ENCODE data around the gene MPST. TPM values are rescaled to one million over a fixed set of nuclear protein-coding genes. Genes with fewer than 3 reads are reported as not detected.

Gene MPST
- total and polyA plus RNA-seq, 2 donors, result 18.2 to 32.1 TPM

GRCh38 chr22:37047006-37047405 lies 27.5 kb downstream of the MPST start:
- Histone ChIP-seq H3K4me3 (ENCODE audit: low read length in 2 of 2) (no peak overlapping the region), H3K27ac (ENCODE audit: low read depth in 1 of 2, low read length in 1 of 2) (no peak overlapping the region), H3K27me3 (ENCODE audit: control insufficient read depth in 2 of 2, insufficient read depth in 1 of 2, low read length in 1 of 2) (peaks cover 0 to 17% of the 10 kb centered on the region in 2 donors), H3K4me1 (ENCODE audit: control insufficient read depth in 2 of 2, insufficient read depth in 2 of 2, low read length in 2 of 2) (peaks cover 3 to 11% of the 10 kb centered on the region in 2 donors), H3K36me3 (ENCODE audit: control insufficient read depth in 2 of 2, insufficient read depth in 2 of 2, low read length in 1 of 2) (no peaks in the 10 kb centered on the region), H3K9me3 (ENCODE audit: control insufficient read depth in 2 of 2, insufficient read depth in 1 of 2, low read length in 1 of 2) (peaks cover 0 to 3% of the 10 kb centered on the region in 2 donors)
- DNase-seq (ENCODE audit: low read depth in 6 of 9, low spot score in 9 of 9), result no peak
- 96% methylated on average over 7 of the region's 7 CpGs for WGBS

- no peak overlapping the region for H3K4me3 ChIP-seq (ENCODE audit: low read length in 2 of 2)
- WGBS, result 94% methylated on average over 6 of the region's 6 CpGs
- no peak overlapping the region for H3K27ac ChIP-seq (ENCODE audit: low read depth in 1 of 2, low read length in 1 of 2)
- H3K9me3 ChIP-seq (ENCODE audit: control insufficient read depth in 2 of 2, insufficient read depth in 1 of 2, low read length in 1 of 2), result peaks cover 0 to 3% of the 10 kb centered on the region in 2 donors
- H3K27me3 ChIP-seq (ENCODE audit: control insufficient read depth in 2 of 2, insufficient read depth in 1 of 2, low read length in 1 of 2), result peaks cover 0 to 17% of the 10 kb centered on the region in 2 donors
- H3K4me1 ChIP-seq (ENCODE audit: control insufficient read depth in 2 of 2, insufficient read depth in 2 of 2, low read length in 2 of 2), result peaks cover 6 to 22% of the 10 kb centered on the region in 2 donors
- DNase-seq (ENCODE audit: low read depth in 6 of 9, low spot score in 9 of 9), result no peak
- no peaks in the 10 kb centered on the region for H3K36me3 ChIP-seq (ENCODE audit: control insufficient read depth in 2 of 2, insufficient read depth in 2 of 2, low read length in 1 of 2)
Observed at GRCh38 chr22:37048133-37048532, 28.6 kb downstream of the MPST start.

- no peak overlapping the region for H3K4me3 ChIP-seq (ENCODE audit: low read length in 2 of 2)
- no peak for DNase-seq (ENCODE audit: low read depth in 6 of 9, low spot score in 9 of 9)
- H3K36me3 ChIP-seq (ENCODE audit: control insufficient read depth in 2 of 2, insufficient read depth in 2 of 2, low read length in 1 of 2), result no peaks in the 10 kb centered on the region
- H3K27me3 ChIP-seq (ENCODE audit: control insufficient read depth in 2 of 2, insufficient read depth in 1 of 2, low read length in 1 of 2), result peaks cover 0 to 12% of the 10 kb centered on the region in 2 donors
- H3K27ac ChIP-seq (ENCODE audit: low read depth in 1 of 2, low read length in 1 of 2), result no peak overlapping the region
- H3K9me3 ChIP-seq (ENCODE audit: control insufficient read depth in 2 of 2, insufficient read depth in 1 of 2, low read length in 1 of 2), result no peaks in the 10 kb centered on the region
- H3K4me1 ChIP-seq (ENCODE audit: control insufficient read depth in 2 of 2, insufficient read depth in 2 of 2, low read length in 2 of 2), result peaks cover 6 to 31% of the 10 kb centered on the region in 2 donors
- WGBS, result 95% methylated on average over 2 of the region's 2 CpGs
Observed at GRCh38 chr22:37049224-37049623, 29.7 kb downstream of the MPST start.

- peaks cover 6 to 32% of the 10 kb centered on the region in 2 donors for H3K4me1 ChIP-seq (ENCODE audit: control insufficient read depth in 2 of 2, insufficient read depth in 2 of 2, low read length in 2 of 2)
- DNase-seq (ENCODE audit: low read depth in 6 of 9, low spot score in 9 of 9), result no peak
- H3K27ac ChIP-seq (ENCODE audit: low read depth in 1 of 2, low read length in 1 of 2), result peak overlapping the region in 1 of 2 donors; percentile 37
- H3K27me3 ChIP-seq (ENCODE audit: control insufficient read depth in 2 of 2, insufficient read depth in 1 of 2, low read length in 1 of 2), result peaks cover 0 to 11% of the 10 kb centered on the region in 2 donors
- H3K36me3 ChIP-seq (ENCODE audit: control insufficient read depth in 2 of 2, insufficient read depth in 2 of 2, low read length in 1 of 2), result no peaks in the 10 kb centered on the region
- no peaks in the 10 kb centered on the region for H3K9me3 ChIP-seq (ENCODE audit: control insufficient read depth in 2 of 2, insufficient read depth in 1 of 2, low read length in 1 of 2)
- WGBS, result 87% methylated on average over 6 of the region's 6 CpGs
- no peak overlapping the region for H3K4me3 ChIP-seq (ENCODE audit: low read length in 2 of 2)
Observed at GRCh38 chr22:37050913-37051312, 31.4 kb downstream of the MPST start.

GRCh38 chr22:37051391-37052385 lies 32.1 kb downstream of the MPST start, which contains the start of gene KCTD17:
KCTD17 (plus strand) TSS chr22:37051742; CDS start chr22:37051761, 19 bp downstream.
- H3K27ac ChIP-seq (ENCODE audit: low read depth in 1 of 2, low read length in 1 of 2), result peak within 1 kb of the TSS in 1 of 2 donors; percentile 37
- peaks cover 0 to 11% of the 10 kb centered on the region in 2 donors for H3K27me3 ChIP-seq (ENCODE audit: control insufficient read depth in 2 of 2, insufficient read depth in 1 of 2, low read length in 1 of 2)
- 6% methylated on average over 89 of the region's 89 CpGs for WGBS
- peak in 5 of 9 donors; percentile 39 to 78 (median 66) for DNase-seq (ENCODE audit: low read depth in 6 of 9, low spot score in 9 of 9)
- H3K9me3 ChIP-seq (ENCODE audit: control insufficient read depth in 2 of 2, insufficient read depth in 1 of 2, low read length in 1 of 2), result peaks cover 0 to 2% of the 10 kb centered on the region in 2 donors
- H3K36me3 ChIP-seq (ENCODE audit: control insufficient read depth in 2 of 2, insufficient read depth in 2 of 2, low read length in 1 of 2), result peaks cover 0 to 6% of the 10 kb centered on the region in 2 donors
- peaks cover 6 to 32% of the 10 kb centered on the region in 2 donors for H3K4me1 ChIP-seq (ENCODE audit: control insufficient read depth in 2 of 2, insufficient read depth in 2 of 2, low read length in 2 of 2)
- peak within 1 kb of the TSS; percentile 40 to 73 for H3K4me3 ChIP-seq (ENCODE audit: low read length in 2 of 2)

GRCh38 chr22:37052386-37053309 lies 33.1 kb downstream of the MPST start:
- 96% methylated on average over 25 of the region's 25 CpGs for WGBS
- H3K27ac ChIP-seq (ENCODE audit: low read depth in 1 of 2, low read length in 1 of 2), result no peak overlapping the region

GRCh38 chr22:37053310-37054055 lies 33.9 kb downstream of the MPST start:
- peaks cover 6 to 19% of the 10 kb centered on the region in 2 donors for H3K36me3 ChIP-seq (ENCODE audit: control insufficient read depth in 2 of 2, insufficient read depth in 2 of 2, low read length in 1 of 2)
- peaks cover 0 to 2% of the 10 kb centered on the region in 2 donors for H3K9me3 ChIP-seq (ENCODE audit: control insufficient read depth in 2 of 2, insufficient read depth in 1 of 2, low read length in 1 of 2)
- H3K27me3 ChIP-seq (ENCODE audit: control insufficient read depth in 2 of 2, insufficient read depth in 1 of 2, low read length in 1 of 2), result peaks cover 0 to 11% of the 10 kb centered on the region in 2 donors
- H3K4me3 ChIP-seq (ENCODE audit: low read length in 2 of 2), result no peak overlapping the region
- peak overlapping the region in 1 of 2 donors; percentile 28 for H3K27ac ChIP-seq (ENCODE audit: low read depth in 1 of 2, low read length in 1 of 2)
- WGBS, result 83% methylated on average over 16 of the region's 16 CpGs
- peaks cover 6 to 32% of the 10 kb centered on the region in 2 donors for H3K4me1 ChIP-seq (ENCODE audit: control insufficient read depth in 2 of 2, insufficient read depth in 2 of 2, low read length in 2 of 2)
- no peak for DNase-seq (ENCODE audit: low read depth in 6 of 9, low spot score in 9 of 9)

More at GRCh38 chr22:37052386-37053309, 33.1 kb downstream of the MPST start:
- H3K27me3 ChIP-seq (ENCODE audit: control insufficient read depth in 2 of 2, insufficient read depth in 1 of 2, low read length in 1 of 2), result peaks cover 0 to 11% of the 10 kb centered on the region in 2 donors
- H3K4me1 ChIP-seq (ENCODE audit: control insufficient read depth in 2 of 2, insufficient read depth in 2 of 2, low read length in 2 of 2), result peaks cover 6 to 32% of the 10 kb centered on the region in 2 donors
- DNase-seq (ENCODE audit: low read depth in 6 of 9, low spot score in 9 of 9), result no peak
- H3K4me3 ChIP-seq (ENCODE audit: low read length in 2 of 2), result peak overlapping the region in 1 of 2 donors; percentile 73
- peaks cover 5 to 14% of the 10 kb centered on the region in 2 donors for H3K36me3 ChIP-seq (ENCODE audit: control insufficient read depth in 2 of 2, insufficient read depth in 2 of 2, low read length in 1 of 2)
- peaks cover 0 to 2% of the 10 kb centered on the region in 2 donors for H3K9me3 ChIP-seq (ENCODE audit: control insufficient read depth in 2 of 2, insufficient read depth in 1 of 2, low read length in 1 of 2)

- peak in 3 of 9 donors; percentile 50 to 70 (median 58) for DNase-seq (ENCODE audit: low read depth in 6 of 9, low spot score in 9 of 9)
- peak overlapping the region in 1 of 2 donors; percentile 28 for H3K27ac ChIP-seq (ENCODE audit: low read depth in 1 of 2, low read length in 1 of 2)
- peaks cover 0 to 2% of the 10 kb centered on the region in 2 donors for H3K9me3 ChIP-seq (ENCODE audit: control insufficient read depth in 2 of 2, insufficient read depth in 1 of 2, low read length in 1 of 2)
- no peak overlapping the region for H3K4me3 ChIP-seq (ENCODE audit: low read length in 2 of 2)
- 76% methylated on average over 8 of the region's 8 CpGs for WGBS
- peaks cover 6 to 32% of the 10 kb centered on the region in 2 donors for H3K4me1 ChIP-seq (ENCODE audit: control insufficient read depth in 2 of 2, insufficient read depth in 2 of 2, low read length in 2 of 2)
- peaks cover 0 to 11% of the 10 kb centered on the region in 2 donors for H3K27me3 ChIP-seq (ENCODE audit: control insufficient read depth in 2 of 2, insufficient read depth in 1 of 2, low read length in 1 of 2)
- H3K36me3 ChIP-seq (ENCODE audit: control insufficient read depth in 2 of 2, insufficient read depth in 2 of 2, low read length in 1 of 2), result peaks cover 6 to 19% of the 10 kb centered on the region in 2 donors
Observed at GRCh38 chr22:37054056-37054395, 34.5 kb downstream of the MPST start.

Data from thymus (tissue), 11 donors.